HG03280 (cell line): Measurements from ENCODE around the gene SULT1A1.
"Not testable (repeated sequence)": the region's sequence is repeated elsewhere in the genome, so short reads cannot be mapped to it uniquely, and the experiment has no call there.

ENCODE experiments used
- ATAC-seq: cut with Tn5 transposase; IDR thresholded peaks from one replicate; pipeline ENCODE4 v1.9.1; 2021; ENCODE audit warnings: mild to moderate bottlenecking, moderate library complexity; ENCODE audit not compliant: unreplicated experiment

The SULT1A1 gene

GRCh38 chr16:28592511-28592910 is 17.3 kb downstream of the SULT1A1 start:
- ATAC-seq = no peak

- ATAC-seq = no peak
These were observed 18.5 kb downstream of the SULT1A1 start for GRCh38 chr16:28591355-28591754.

GRCh38 chr16:28590384-28591340 is 19.2 kb downstream of the SULT1A1 start:
- ATAC-seq = no peak

DNA sequence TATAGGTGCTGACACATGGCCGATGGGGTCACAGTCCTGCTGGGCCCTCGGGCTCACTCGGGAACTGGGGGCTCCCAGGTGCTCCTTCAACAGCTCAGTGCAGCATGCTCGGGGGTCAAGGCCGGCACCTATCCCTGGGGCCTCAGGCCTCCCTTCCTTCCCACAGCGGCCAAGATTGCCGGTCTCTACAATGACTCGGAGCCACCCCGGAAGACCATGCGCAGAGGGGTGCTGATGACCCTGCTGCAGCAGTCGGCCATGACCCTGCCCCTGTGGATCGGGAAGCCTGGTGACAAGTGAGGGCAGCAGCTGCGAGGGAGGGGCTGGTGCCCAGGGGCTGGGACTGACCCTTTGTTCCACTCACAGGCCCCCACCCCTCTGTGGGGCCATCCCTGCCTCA is 19.9 kb downstream of the SULT1A1 start:
- no peak for ATAC-seq

GRCh38 chr16:28589069-28589468 is 20.8 kb downstream of the SULT1A1 start:
- ATAC-seq = no peak

DNA sequence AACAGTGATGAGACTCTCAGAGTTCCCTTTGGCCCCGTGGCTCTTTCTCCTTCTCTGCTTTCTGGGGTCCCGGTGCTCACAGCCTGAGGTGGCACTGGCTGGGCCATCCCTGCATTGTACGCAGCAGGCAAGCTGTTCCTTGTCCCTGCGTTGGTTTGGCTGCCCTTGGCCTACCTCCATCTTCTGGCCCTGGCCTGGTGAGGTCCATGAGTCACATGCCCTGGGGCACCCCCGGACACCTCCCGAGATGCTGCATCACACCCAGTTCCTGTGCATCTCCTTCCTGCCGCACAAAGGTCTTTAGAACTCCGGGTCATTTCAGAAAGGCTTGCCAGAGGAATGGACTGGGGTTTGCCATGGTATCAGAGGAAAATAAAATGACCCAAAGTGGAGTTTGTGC is 22.5 kb downstream of the SULT1A1 start:
- no peak for ATAC-seq

GRCh38 chr16:28586466-28586865 is 23.4 kb downstream of the SULT1A1 start:
- no peak for ATAC-seq

GRCh38 chr16:28585674-28586073 is 24.2 kb downstream of the SULT1A1 start:
- ATAC-seq = no peak

GRCh38 chr16:28580726-28581315 is 29.0 kb downstream of the SULT1A1 start:
- no peak for ATAC-seq

DNA sequence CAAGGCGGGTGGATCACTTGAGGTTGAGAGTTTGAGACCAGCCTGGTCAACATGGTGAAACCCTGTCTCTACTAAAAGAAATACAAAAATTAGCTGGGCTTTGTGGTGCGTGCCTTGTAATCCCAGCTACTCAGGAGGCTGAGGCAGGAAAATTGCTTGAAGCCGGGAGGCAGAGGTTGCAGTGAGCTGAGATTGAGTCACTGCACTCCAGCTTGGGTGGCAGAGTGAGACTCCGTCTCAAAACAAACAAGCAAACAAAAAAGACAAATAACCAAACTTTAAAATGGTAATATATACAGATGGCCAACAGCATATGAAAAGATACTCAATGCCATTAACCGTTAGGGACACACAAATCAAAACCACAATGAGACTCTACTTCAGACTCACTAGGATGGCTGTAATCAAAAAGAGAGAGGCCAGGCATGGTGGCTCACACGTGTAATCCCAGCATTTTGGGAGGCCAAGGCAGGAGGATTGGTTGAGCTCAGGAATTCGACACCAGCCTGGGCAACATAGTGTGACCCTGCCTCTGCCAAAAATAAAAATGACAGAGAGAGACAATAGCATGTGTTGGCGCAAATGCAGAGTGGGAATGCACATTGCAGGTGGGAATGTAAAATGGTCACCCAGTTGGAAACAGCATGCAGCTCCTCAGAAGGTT is 34.3 kb downstream of the SULT1A1 start:
- no peak for ATAC-seq

GRCh38 chr16:28574925-28575324 is 34.9 kb downstream of the SULT1A1 start:
- ATAC-seq = no peak

- no peak for ATAC-seq
These were observed 35.8 kb downstream of the SULT1A1 start for GRCh38 chr16:28573738-28574718.

- no peak for ATAC-seq
These were observed 36.9 kb downstream of the SULT1A1 start for GRCh38 chr16:28572696-28573510.

DNA sequence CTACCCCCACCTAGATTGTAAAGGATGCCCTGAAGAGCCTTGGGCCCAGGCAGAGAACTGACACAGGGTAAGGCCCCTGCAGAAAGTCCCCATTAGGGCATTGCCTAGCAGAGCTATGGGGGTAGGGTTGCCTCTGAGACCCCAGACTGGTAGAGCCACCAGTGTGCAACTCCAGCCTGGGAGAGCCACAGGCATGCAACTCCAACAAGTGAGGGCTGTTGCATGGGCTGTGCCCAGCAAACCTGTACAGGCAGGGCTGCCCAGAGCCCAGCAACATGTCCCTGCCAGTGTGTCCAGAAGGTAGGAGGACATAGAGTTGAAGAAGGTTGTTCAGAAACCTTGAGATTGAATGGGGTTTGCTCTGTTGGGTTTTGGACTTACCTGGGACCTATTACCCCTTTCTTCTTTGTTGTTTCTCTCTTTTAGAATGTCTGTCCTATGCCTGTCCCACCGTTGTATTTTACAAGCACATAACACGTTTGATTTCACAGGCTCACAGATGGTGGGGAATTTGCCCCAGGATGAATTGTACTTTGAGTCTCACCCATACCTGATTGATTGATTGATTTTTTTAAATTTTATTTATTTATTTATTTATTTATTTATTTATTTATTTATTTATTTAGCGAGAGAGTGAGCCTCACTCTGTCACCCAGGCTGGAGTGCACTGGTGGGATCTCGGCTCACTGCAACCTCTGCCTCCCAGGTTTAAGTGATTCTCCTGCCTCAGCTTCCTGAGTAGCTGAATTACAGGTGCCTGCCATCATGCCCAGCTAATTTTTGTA is 39.7 kb downstream of the SULT1A1 start:
- no peak for ATAC-seq

DNA sequence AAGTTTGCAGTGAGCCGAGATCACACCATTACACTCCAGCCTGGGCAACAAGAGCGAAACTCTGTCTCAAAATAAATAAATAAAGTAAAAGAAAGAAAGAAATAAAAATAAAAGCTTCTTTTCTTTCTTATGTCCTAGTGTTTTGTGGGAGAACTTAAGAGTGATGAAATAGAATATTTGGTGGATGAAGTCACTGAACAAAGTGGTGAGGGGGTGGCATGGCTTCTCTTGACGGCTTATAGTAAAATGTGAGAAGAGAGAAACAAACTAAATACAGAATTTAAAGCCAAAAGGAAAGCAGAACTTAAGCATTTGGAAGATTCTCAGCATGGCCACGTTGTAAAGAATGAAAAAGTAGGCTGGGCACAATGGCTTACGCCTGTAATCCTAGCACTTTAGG is 40.8 kb downstream of the SULT1A1 start:
- ATAC-seq = no peak

GRCh38 chr16:28567292-28567691 is 42.6 kb downstream of the SULT1A1 start:
- no peak for ATAC-seq

DNA sequence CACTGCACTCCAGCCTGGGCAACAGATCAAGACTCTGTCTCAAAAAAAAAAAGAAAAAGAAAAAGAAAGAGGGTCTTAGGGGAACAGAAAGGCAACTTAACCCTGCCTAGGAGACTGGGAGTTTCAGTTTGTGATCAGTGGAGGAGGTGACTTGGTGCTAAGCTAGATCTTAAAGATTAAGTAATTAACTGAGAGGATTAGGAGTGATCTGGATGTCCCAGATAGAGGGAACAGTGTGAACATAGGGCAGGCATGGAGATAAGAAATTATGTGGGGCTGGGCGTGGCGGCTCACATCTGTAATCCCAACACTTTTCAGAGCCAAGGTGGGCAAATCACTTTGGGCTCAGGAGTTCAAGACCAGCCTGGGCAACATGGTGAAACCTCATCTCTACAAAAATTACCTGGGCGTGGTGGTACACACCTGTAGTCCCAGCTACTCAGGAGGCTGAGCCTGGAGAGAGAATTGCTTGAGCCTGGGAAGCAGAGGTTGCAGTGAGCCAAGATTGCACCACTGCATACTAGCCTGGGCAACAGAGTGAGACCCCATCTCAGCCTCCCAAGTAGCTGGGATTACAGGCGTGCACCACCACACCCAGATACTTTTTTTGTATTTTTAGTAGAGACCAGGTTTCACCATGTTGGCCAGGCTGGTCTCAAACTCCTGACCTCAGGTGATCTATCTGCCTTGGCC is 43.5 kb downstream of the SULT1A1 start:
- not testable (repeated sequence) for ATAC-seq

DNA sequence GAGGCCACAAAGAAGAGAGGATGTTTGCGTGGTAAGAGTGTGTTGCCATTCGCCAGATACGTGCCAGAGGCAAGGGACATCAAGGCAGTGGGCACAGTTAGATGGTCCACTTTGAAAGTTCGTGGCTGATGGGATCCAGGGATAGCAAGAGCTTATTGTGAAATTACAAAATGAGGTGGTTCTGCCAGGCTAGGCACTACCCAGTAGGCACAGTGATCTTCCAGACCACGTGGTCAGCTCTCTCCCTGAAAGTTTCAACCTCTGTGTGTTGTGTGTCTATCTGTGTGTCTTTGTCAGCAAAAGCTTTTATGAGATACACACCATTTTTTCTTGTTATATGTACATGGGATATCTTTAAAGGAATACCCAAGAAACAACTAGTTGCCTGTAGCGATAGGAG is 46.6 kb downstream of the SULT1A1 start:
- no peak for ATAC-seq
